ENCODE measurements around the gene SLC25A38.
"Not testable (repeated sequence)": the region's sequence is repeated elsewhere in the genome, so short reads cannot be mapped to it uniquely, and the experiment has no call there.

SLC25A38 gene

GRCh38 chr3:39407259-39407629, 24.1 kb downstream of the SLC25A38 start:
- Mint-ChIP-seq H3K36me3 (ENCODE audit: low read depth) (peaks cover 57% of the 10 kb centered on the region), H3K27me3 (no peaks in the 10 kb centered on the region), H3K4me1 (ENCODE audit: low read depth) (peaks cover 28% of the 10 kb centered on the region), H3K4me3 (peak overlapping the region; percentile 90), H3K9me3 (no peaks in the 10 kb centered on the region), H3K27ac (peak overlapping the region; percentile 90)
- intact Hi-C loops (cut with micrococcal nuclease) = no loop called here

GRCh38 chr3:39407773-39408492, 24.8 kb downstream of the SLC25A38 start:
- Mint-ChIP-seq H3K27me3 (no peaks in the 10 kb centered on the region), H3K4me1 (ENCODE audit: low read depth) (peaks cover 28% of the 10 kb centered on the region), H3K36me3 (ENCODE audit: low read depth) (peaks cover 64% of the 10 kb centered on the region), H3K9me3 (no peaks in the 10 kb centered on the region), H3K4me3 (peak overlapping the region; percentile 90), H3K27ac (peak overlapping the region; percentile 90)
- intact Hi-C loops (cut with micrococcal nuclease) = no loop called here

- peak overlapping the region; percentile 30 for H3K27ac Mint-ChIP-seq
These were observed 25.6 kb downstream of the SLC25A38 start for GRCh38 chr3:39408493-39409372.

GRCh38 chr3:39409514-39410136, 26.5 kb downstream of the SLC25A38 start:
- H3K4me1 Mint-ChIP-seq (ENCODE audit: low read depth) = peaks cover 28% of the 10 kb centered on the region
- H3K27ac Mint-ChIP-seq = peak overlapping the region; percentile 30
- intact Hi-C loops (cut with micrococcal nuclease) = no loop called here
- H3K9me3 Mint-ChIP-seq = no peaks in the 10 kb centered on the region
- H3K4me3 Mint-ChIP-seq = no peak overlapping the region
- no peaks in the 10 kb centered on the region for H3K27me3 Mint-ChIP-seq
- H3K36me3 Mint-ChIP-seq (ENCODE audit: low read depth) = peaks cover 81% of the 10 kb centered on the region

More at GRCh38 chr3:39408493-39409372, 25.6 kb downstream of the SLC25A38 start:
- Mint-ChIP-seq H3K4me1 (ENCODE audit: low read depth) (peaks cover 28% of the 10 kb centered on the region), H3K9me3 (no peaks in the 10 kb centered on the region), H3K4me3 (no peak overlapping the region), H3K36me3 (ENCODE audit: low read depth) (peaks cover 72% of the 10 kb centered on the region), H3K27me3 (no peaks in the 10 kb centered on the region)
- intact Hi-C loops (cut with micrococcal nuclease) = no loop called here

GRCh38 chr3:39410893-39411292, 27.7 kb downstream of the SLC25A38 start:
- peaks cover 81% of the 10 kb centered on the region for H3K36me3 Mint-ChIP-seq (ENCODE audit: low read depth)
- H3K27me3 Mint-ChIP-seq = no peaks in the 10 kb centered on the region
- intact Hi-C loops (cut with micrococcal nuclease) = no loop called here
- H3K9me3 Mint-ChIP-seq = no peaks in the 10 kb centered on the region
- H3K4me1 Mint-ChIP-seq (ENCODE audit: low read depth) = peaks cover 28% of the 10 kb centered on the region
- H3K27ac Mint-ChIP-seq = no peak overlapping the region
- no peak overlapping the region for H3K4me3 Mint-ChIP-seq

- Mint-ChIP-seq H3K36me3 (ENCODE audit: low read depth) (peaks cover 68% of the 10 kb centered on the region), H3K4me3 (no peak overlapping the region), H3K4me1 (ENCODE audit: low read depth) (peaks cover 22% of the 10 kb centered on the region), H3K27ac (no peak overlapping the region), H3K27me3 (peaks cover 2% of the 10 kb centered on the region), H3K9me3 (no peaks in the 10 kb centered on the region)
- intact Hi-C loops (cut with micrococcal nuclease) = no loop called here
These were observed 29.6 kb downstream of the SLC25A38 start for GRCh38 chr3:39412668-39413260.

GRCh38 chr3:39413691-39414420, 30.7 kb downstream of the SLC25A38 start:
- Mint-ChIP-seq H3K4me1 (ENCODE audit: low read depth) (peaks cover 23% of the 10 kb centered on the region), H3K27ac (peak overlapping the region; percentile 15), H3K36me3 (ENCODE audit: low read depth) (peaks cover 57% of the 10 kb centered on the region), H3K9me3 (no peaks in the 10 kb centered on the region), H3K27me3 (peaks cover 12% of the 10 kb centered on the region), H3K4me3 (no peak overlapping the region)
- intact Hi-C loops (cut with micrococcal nuclease) = no loop called here

GRCh38 chr3:39414421-39414907, 31.3 kb downstream of the SLC25A38 start:
- H3K4me1 Mint-ChIP-seq (ENCODE audit: low read depth) = peaks cover 19% of the 10 kb centered on the region
- intact Hi-C loops (cut with micrococcal nuclease) = no loop called here
- no peaks in the 10 kb centered on the region for H3K9me3 Mint-ChIP-seq
- H3K27me3 Mint-ChIP-seq = peaks cover 16% of the 10 kb centered on the region
- peaks cover 51% of the 10 kb centered on the region for H3K36me3 Mint-ChIP-seq (ENCODE audit: low read depth)
- no peak overlapping the region for H3K4me3 Mint-ChIP-seq
- H3K27ac Mint-ChIP-seq = no peak overlapping the region

GRCh38 chr3:39415302-39415701, 32.1 kb downstream of the SLC25A38 start:
- peaks cover 43% of the 10 kb centered on the region for H3K36me3 Mint-ChIP-seq (ENCODE audit: low read depth)
- H3K4me3 Mint-ChIP-seq; H3K9me3 Mint-ChIP-seq; intact Hi-C loops (cut with micrococcal nuclease); H3K27ac Mint-ChIP-seq: not testable (repeated sequence)
- peaks cover 14% of the 10 kb centered on the region for H3K4me1 Mint-ChIP-seq (ENCODE audit: low read depth)
- peaks cover 17% of the 10 kb centered on the region for H3K27me3 Mint-ChIP-seq

GRCh38 chr3:39415983-39416382, 32.8 kb downstream of the SLC25A38 start:
- no peak overlapping the region for H3K4me3 Mint-ChIP-seq
- H3K27me3 Mint-ChIP-seq = peaks cover 17% of the 10 kb centered on the region
- H3K9me3 Mint-ChIP-seq = no peaks in the 10 kb centered on the region
- intact Hi-C loops (cut with micrococcal nuclease) = loop anchor here (2.0 kb wide), 1 partner anchor 83 kb away; no protein-coding TSS in a partner anchor
- peaks cover 36% of the 10 kb centered on the region for H3K36me3 Mint-ChIP-seq (ENCODE audit: low read depth)
- H3K4me1 Mint-ChIP-seq (ENCODE audit: low read depth) = peaks cover 14% of the 10 kb centered on the region
- H3K27ac Mint-ChIP-seq = no peak overlapping the region

GRCh38 chr3:39416998-39417397, 33.8 kb downstream of the SLC25A38 start:
- not testable (repeated sequence) for H3K27ac Mint-ChIP-seq; H3K9me3 Mint-ChIP-seq; H3K4me1 Mint-ChIP-seq (ENCODE audit: low read depth); H3K4me3 Mint-ChIP-seq
- H3K27me3 Mint-ChIP-seq = peaks cover 17% of the 10 kb centered on the region
- H3K36me3 Mint-ChIP-seq (ENCODE audit: low read depth) = peaks cover 26% of the 10 kb centered on the region
- intact Hi-C loops (cut with micrococcal nuclease) = loop anchor here (2.0 kb wide), 1 partner anchor 82 kb away; no protein-coding TSS in a partner anchor

GRCh38 chr3:39418556-39419225, 35.5 kb downstream of the SLC25A38 start:
- H3K4me3 Mint-ChIP-seq; H3K27ac Mint-ChIP-seq; intact Hi-C loops (cut with micrococcal nuclease); H3K9me3 Mint-ChIP-seq; H3K4me1 Mint-ChIP-seq (ENCODE audit: low read depth); H3K36me3 Mint-ChIP-seq (ENCODE audit: low read depth): not testable (repeated sequence)
- H3K27me3 Mint-ChIP-seq = peaks cover 17% of the 10 kb centered on the region

Measured in dendritic cell treated with granulocyte-macrophage colony-stimulating factor and Interleukin-4, amounts not matched to agents 40 ng/mL and 50 ng/mL, for 4 days (primary cell).